Measurements from ENCODE around the gene KCNH8. TPM values are rescaled to one million over a fixed set of nuclear protein-coding genes. Genes with fewer than 3 reads are reported as not detected.

The KCNH8 gene
- total and polyA plus RNA-seq, 2 of the 4 experiments (the other 2 are of a cell fraction), result not detected

- H3K23ac ChIP-seq (ENCODE audit: low read depth, low read length), result no peak overlapping the region
- ATAC-seq (ENCODE audit: low read depth) (no peak), DNase-seq (no peak)
- no peaks in the 10 kb centered on the region for H3K79me1 ChIP-seq (ENCODE audit: low read depth in 1 of 2, low read length in 2 of 2)
- no peak overlapping the region for H2AK9ac ChIP-seq (replicated peaks; ENCODE audit: low read depth, low read length, poor library complexity)
- H3K9ac ChIP-seq (ENCODE audit: low read depth, low read length), result no peak overlapping the region
- TF ChIP-seq, protein P1, sequence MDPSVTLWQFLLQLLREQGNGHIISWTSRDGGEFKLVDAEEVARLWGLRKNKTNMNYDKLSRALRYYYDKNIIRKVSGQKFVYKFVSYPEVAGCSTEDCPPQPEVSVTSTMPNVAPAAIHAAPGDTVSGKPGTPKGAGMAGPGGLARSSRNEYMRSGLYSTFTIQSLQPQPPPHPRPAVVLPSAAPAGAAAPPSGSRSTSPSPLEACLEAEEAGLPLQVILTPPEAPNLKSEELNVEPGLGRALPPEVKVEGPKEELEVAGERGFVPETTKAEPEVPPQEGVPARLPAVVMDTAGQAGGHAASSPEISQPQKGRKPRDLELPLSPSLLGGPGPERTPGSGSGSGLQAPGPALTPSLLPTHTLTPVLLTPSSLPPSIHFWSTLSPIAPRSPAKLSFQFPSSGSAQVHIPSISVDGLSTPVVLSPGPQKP (IDR thresholded peaks at IDR 0.05; ENCODE audit: borderline replicate concordance, low read depth, low read length), result no peak
- TF ChIP-seq CHD1 (IDR thresholded peaks at IDR 0.05; ENCODE audit: low read depth, low read length), result no peak
- no peak for TF ChIP-seq USF2 (IDR thresholded peaks at IDR 0.05; ENCODE audit: low read depth, low read length)
- TF ChIP-seq RAD21 (IDR thresholded peaks at IDR 0.05; ENCODE audit: low read length), result no peak
- TF ChIP-seq, protein P2, sequence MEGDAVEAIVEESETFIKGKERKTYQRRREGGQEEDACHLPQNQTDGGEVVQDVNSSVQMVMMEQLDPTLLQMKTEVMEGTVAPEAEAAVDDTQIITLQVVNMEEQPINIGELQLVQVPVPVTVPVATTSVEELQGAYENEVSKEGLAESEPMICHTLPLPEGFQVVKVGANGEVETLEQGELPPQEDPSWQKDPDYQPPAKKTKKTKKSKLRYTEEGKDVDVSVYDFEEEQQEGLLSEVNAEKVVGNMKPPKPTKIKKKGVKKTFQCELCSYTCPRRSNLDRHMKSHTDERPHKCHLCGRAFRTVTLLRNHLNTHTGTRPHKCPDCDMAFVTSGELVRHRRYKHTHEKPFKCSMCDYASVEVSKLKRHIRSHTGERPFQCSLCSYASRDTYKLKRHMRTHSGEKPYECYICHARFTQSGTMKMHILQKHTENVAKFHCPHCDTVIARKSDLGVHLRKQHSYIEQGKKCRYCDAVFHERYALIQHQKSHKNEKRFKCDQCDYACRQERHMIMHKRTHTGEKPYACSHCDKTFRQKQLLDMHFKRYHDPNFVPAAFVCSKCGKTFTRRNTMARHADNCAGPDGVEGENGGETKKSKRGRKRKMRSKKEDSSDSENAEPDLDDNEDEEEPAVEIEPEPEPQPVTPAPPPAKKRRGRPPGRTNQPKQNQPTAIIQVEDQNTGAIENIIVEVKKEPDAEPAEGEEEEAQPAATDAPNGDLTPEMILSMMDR (conservative IDR thresholded peaks at IDR 0.05; ENCODE audit: low read depth, low read length), result no peak
- TF ChIP-seq RCOR1 (IDR thresholded peaks at IDR 0.05; ENCODE audit: insufficient replicate concordance, low read length), result no peak
- no peak for TF ChIP-seq RFX5 (IDR thresholded peaks at IDR 0.05; ENCODE audit: low read depth, low read length)
- no peak for TF ChIP-seq FOS (IDR thresholded peaks at IDR 0.05; ENCODE audit: low read depth, low read length)
- no peak for TF ChIP-seq SMC3 (IDR thresholded peaks at IDR 0.05; ENCODE audit: low read depth, low read length)
- TF ChIP-seq MXI1 (IDR thresholded peaks at IDR 0.05; ENCODE audit: borderline replicate concordance, low read depth, low read length), result no peak
- no peak for TF ChIP-seq MAZ (IDR thresholded peaks at IDR 0.05; ENCODE audit: borderline replicate concordance, low read depth, low read length)
- no peak for TF ChIP-seq NFE2L2 (IDR thresholded peaks at IDR 0.05; ENCODE audit: low read depth, low read length)
- no peak for TF ChIP-seq MAFK (IDR thresholded peaks at IDR 0.05; ENCODE audit: low read depth, low read length)
- no peak for TF ChIP-seq POLR2A (IDR thresholded peaks at IDR 0.05; ENCODE audit: low read depth, low read length)
- no peak for TF ChIP-seq CEBPB (IDR thresholded peaks at IDR 0.05; ENCODE audit: low read depth, low read length)
- no peak for TF ChIP-seq BHLHE40 (IDR thresholded peaks at IDR 0.05; ENCODE audit: low read depth, low read length)
- no peak overlapping the region for H3K4ac ChIP-seq (ENCODE audit: low read depth, low read length)
- H2AFZ ChIP-seq (replicated peaks; ENCODE audit: low read length, poor library complexity), result no peak overlapping the region
- no peak overlapping the region for H4K5ac ChIP-seq (ENCODE audit: low read depth, low read length)
- no peak overlapping the region for H2BK120ac ChIP-seq (ENCODE audit: low read depth, low read length)
- no peak overlapping the region for H2BK15ac ChIP-seq (ENCODE audit: low read depth, low read length)
- H3K56ac ChIP-seq (ENCODE audit: extremely low read depth, insufficient read depth, low read length), result no peak overlapping the region
- no peak overlapping the region for H3K4me2 ChIP-seq (ENCODE audit: low read depth, low read length)
- BruUV-seq (replicated peaks), result no TSS peak
- no peaks in the 10 kb centered on the region for H3K9me1 ChIP-seq (ENCODE audit: insufficient read depth, low read length)
- no peaks in the 10 kb centered on the region for H4K20me1 ChIP-seq (ENCODE audit: insufficient read depth, low read length)
- ChIA-PET POLR2A (ENCODE audit: unreplicated experiment) (no interaction called here), CTCF (no interaction called here)
- in situ Hi-C loops (cut with MboI; ENCODE audit: low sequenced_read_pairs) (no loop called here), dilution Hi-C loops (cut with HindIII; ENCODE audit: low sequenced_read_pairs, unreplicated experiment) (no loop called here), intact Hi-C loops (cut with micrococcal nuclease) (no loop called here)
- no peaks in the 10 kb centered on the region for H3K36me3 ChIP-seq (ENCODE audit: control insufficient read depth, insufficient read depth, low read length)
- H3K4me3 ChIP-seq (ENCODE audit: insufficient read depth, low read depth, low read length), result no peak overlapping the region
- peaks cover 5% of the 10 kb centered on the region; the same call in 1 of the 2 replicates for H3K9me3 ChIP-seq (ENCODE audit: control insufficient read depth, insufficient read depth, low read length)
- no peak overlapping the region for H3K18ac ChIP-seq (ENCODE audit: low read depth, low read length)
- no peak overlapping the region for H3K14ac ChIP-seq (replicated peaks; ENCODE audit: low read depth, low read length)
- no peak overlapping the region for H3K27ac ChIP-seq (ENCODE audit: insufficient read depth, low read length)
- no peak overlapping the region for H4K91ac ChIP-seq (ENCODE audit: insufficient read depth, low read depth, low read length)
- no peaks in the 10 kb centered on the region for H3K27me3 ChIP-seq (ENCODE audit: control insufficient read depth, insufficient read depth, low read length)
- no peak overlapping the region for H2BK5ac ChIP-seq (ENCODE audit: low read depth, low read length, poor library complexity, severe bottlenecking)
- no CpG with 5 or more reads among the region's 1 CpG for WGBS, 2 experiments (ENCODE audit: extremely low coverage in 2 of 2, insufficient read length in 1 of 2)
- no peaks in the 10 kb centered on the region for H3K4me1 ChIP-seq (ENCODE audit: control insufficient read depth, insufficient read depth, low read length)
- H2BK20ac ChIP-seq (ENCODE audit: low read depth, low read length), result no peak overlapping the region
- H2AK5ac ChIP-seq (ENCODE audit: low read depth, low read length), result no peak overlapping the region
- H4K8ac ChIP-seq (ENCODE audit: low read depth in 2 of 2, low read length in 2 of 2), result no peak overlapping the region
These were observed 214.8 kb downstream of the KCNH8 start for GRCh38 chr3:19363071-19363470.
